Peyer's patch (tissue), 4 donors: ENCODE measurements around the gene PITPNM2.

ENCODE experiments used
- CTCF ChIP-seq, 6 experiments: fragments of 450-650 bp in 4 of 6; fragments of 200-600 bp in 2 of 6; sonication (generic) in 1 of 6; IDR thresholded peaks; one replicate each; pipeline ENCODE4 v1.5.1; 2017 to 2019; ENCODE audit warnings: antibody characterized with exemption in 6 of 6, mild to moderate bottlenecking in 3 of 6, moderate library complexity in 1 of 6
- POLR2A ChIP-seq, 2 donors: fragments of 450-650 bp; IDR thresholded peaks; one replicate each; pipeline ENCODE4 v1.5.1; 2017; ENCODE audit warnings: antibody characterized with exemption in 2 of 2, mild to moderate bottlenecking in 2 of 2, moderate library complexity in 2 of 2

- no peak for TF ChIP-seq CTCF (IDR thresholded peaks at IDR 0.05)
- TF ChIP-seq POLR2A (IDR thresholded peaks at IDR 0.05): no peak
Observed at GRCh38 chr12:123118497-123118896, 32.4 kb downstream of the PITPNM2 start.
